ENCODE data around the gene POU6F1.

- TF ChIP-seq POLR2A (IDR thresholded peaks at IDR 0.05; ENCODE audit: low read depth, low read length) (no peak; the same call in 1 of the 2 replicates), POLR2AphosphoS5 (IDR thresholded peaks at IDR 0.05; ENCODE audit: low read depth, low read length) (no peak), TAF1 (IDR thresholded peaks at IDR 0.05; ENCODE audit: borderline replicate concordance, low read depth, low read length) (no peak)
Measured at GRCh38 chr12:51242120-51242519, 24.3 kb upstream of the POU6F1 start.
